Upper lobe of left lung (tissue), 6 donors: ENCODE measurements around the gene TEDC1. TPM values are rescaled to one million over a fixed set of nuclear protein-coding genes. Genes with fewer than 3 reads are reported as not detected.
A peak's percentile ranks its signal among the peaks of the same experiment; 100 is the strongest.

Experiments used
- ATAC-seq, 2 donors: fragments of 200-7000 bp; cut with Tn5 transposase; one replicate each; pipeline ENCODE4 v1.9.1; 2022; ENCODE audit warnings: mild to moderate bottlenecking in 2 of 2, moderate library complexity in 2 of 2; ENCODE audit not compliant: low FRiP score in 2 of 2
- DNase-seq, 2 donors: peaks; one replicate each; pipeline ENCODE4 v3.0.0-alpha.2; 2019 to 2020
- H3K27ac ChIP-seq, 4 donors: fragments of 200-600 bp; sonication (generic); one replicate each; pipeline ENCODE4 v1.5.1; 2016 to 2019
- H3K27me3 ChIP-seq, 4 donors: fragments of 200-600 bp; sonication (generic); one replicate each; pipeline ENCODE4 v1.5.1; 2017 to 2019
- H3K36me3 ChIP-seq, 4 donors: fragments of 200-600 bp; sonication (generic); one replicate each; pipeline ENCODE4 v1.5.1; 2016 to 2019
- H3K4me1 ChIP-seq, 4 donors: fragments of 200-600 bp; sonication (generic); one replicate each; pipeline ENCODE4 v1.5.1; 2018 to 2019
- H3K4me3 ChIP-seq, 4 donors: fragments of 200-600 bp; sonication (generic); one replicate each; pipeline ENCODE4 v1.5.1; 2017 to 2019; ENCODE audit warnings: mild to moderate bottlenecking in 2 of 4, moderate library complexity in 1 of 4
- H3K9me3 ChIP-seq, 4 donors: fragments of 200-600 bp; sonication (generic); one replicate each; pipeline ENCODE4 v1.5.1; 2018 to 2019
- CTCF ChIP-seq, 6 experiments: fragments of 450-650 bp in 4 of 6; fragments of 200-600 bp in 2 of 6; sonication (generic) in 2 of 6; IDR thresholded peaks; one replicate each; pipeline ENCODE4 v1.5.1; 2016 to 2019; ENCODE audit warnings: antibody characterized with exemption in 6 of 6
- EP300 ChIP-seq, 4 donors: sonication (generic); formaldehyde crosslinking; IDR thresholded peaks; one replicate each; pipeline ENCODE4 v1.5.1; 2017; ENCODE audit warnings: antibody characterized with exemption in 4 of 4, control low read depth in 2 of 4
- POLR2A ChIP-seq, 4 donors: fragments of 450-650 bp; IDR thresholded peaks; one replicate each; pipeline ENCODE4 v1.5.1; 2016 to 2017; ENCODE audit warnings: antibody characterized with exemption in 4 of 4, mild to moderate bottlenecking in 2 of 4
- POLR2AphosphoS5 ChIP-seq, 2 donors: sonication (generic); formaldehyde crosslinking; IDR thresholded peaks; one replicate each; pipeline ENCODE4 v1.5.1; 2017; ENCODE audit warnings: antibody characterized with exemption in 2 of 2
- WGBS, 2 donors: methylation state at CpG; one replicate each; pipeline ENCODE4 v1.1.5; 2017 to 2018; 5-methylcytosine and 5-hydroxymethylcytosine counted together
- total RNA-seq, 6 donors: library from RNA; depleted of rRNA in 4 of 6; stranded (reverse); fragments of >200 nt in 4 of 6; gene quantifications; one replicate each; pipeline versions ENCODE4 v1.1.0 to v1.2.1, GENCODE V29; 2016 to 2021
- donor health status: DM: no; HTN: no; CAD: no; lungs with moderate emphysema.
- donor health status: DM: no; HTN: yes; CAD: no; lungs with severe emphysema.

The TEDC1 gene
- total RNA-seq, 6 donors from 2014 or later: 13.8 to 38.5 (median 17.4) TPM

- peaks cover 0 to 88% (median 55%) of the 10 kb centered on the region in 4 donors for H3K36me3 ChIP-seq
- H3K4me1 ChIP-seq: no peaks in the 10 kb centered on the region
- DNase-seq (peak in 1 of 2 donors; percentile 82), ATAC-seq (no peak)
- 92 to 93% methylated on average over 17 to 18 of the region's 18 CpGs for WGBS, 2 donors
- H3K4me3 ChIP-seq: no peak overlapping the region
- H3K27ac ChIP-seq: no peak overlapping the region
- no peaks in the 10 kb centered on the region for H3K9me3 ChIP-seq
- TF ChIP-seq POLR2AphosphoS5 (IDR thresholded peaks at IDR 0.05): no peak
- TF ChIP-seq CTCF (IDR thresholded peaks at IDR 0.05): no peak
- TF ChIP-seq EP300 (IDR thresholded peaks at IDR 0.05): no peak
- TF ChIP-seq POLR2A (IDR thresholded peaks at IDR 0.05): no peak
- no peaks in the 10 kb centered on the region for H3K27me3 ChIP-seq
Observed at GRCh38 chr14:105458010-105458409, 33.0 kb upstream of the TEDC1 start.

GRCh38 chr14:105458571-105458970 lies 32.5 kb upstream of the TEDC1 start:
- Histone ChIP-seq H3K4me3 (no peak overlapping the region), H3K9me3 (no peaks in the 10 kb centered on the region), H3K27me3 (no peaks in the 10 kb centered on the region), H3K27ac (no peak overlapping the region), H3K36me3 (peaks cover 1 to 88% (median 58%) of the 10 kb centered on the region in 4 donors), H3K4me1 (no peaks in the 10 kb centered on the region)
- 85 to 95% methylated on average over 4 to 10 of the region's 14 CpGs for WGBS, 2 donors
- DNase-seq (peak in 1 of 2 donors; percentile 56), ATAC-seq (no peak)
- no peak for TF ChIP-seq EP300 (IDR thresholded peaks at IDR 0.05)
- TF ChIP-seq CTCF (IDR thresholded peaks at IDR 0.05): no peak
- TF ChIP-seq POLR2AphosphoS5 (IDR thresholded peaks at IDR 0.05): no peak
- TF ChIP-seq POLR2A (IDR thresholded peaks at IDR 0.05): no peak

- DNase-seq (peak in 1 of 2 donors; percentile 80), ATAC-seq (no peak)
- Histone ChIP-seq H3K36me3 (peaks cover 7 to 88% (median 63%) of the 10 kb centered on the region in 4 donors), H3K27me3 (no peaks in the 10 kb centered on the region), H3K4me1 (peaks cover 0 to 2% (median under 1%) of the 10 kb centered on the region in 4 donors), H3K9me3 (no peaks in the 10 kb centered on the region), H3K27ac (no peak overlapping the region), H3K4me3 (no peak overlapping the region)
- no peak for TF ChIP-seq CTCF (IDR thresholded peaks at IDR 0.05)
- WGBS, 2 donors: 93 to 97% methylated on average over 2 to 14 of the region's 17 CpGs
Observed at GRCh38 chr14:105460116-105460515, 30.9 kb upstream of the TEDC1 start.

- Histone ChIP-seq H3K36me3 (peaks cover 7 to 88% (median 64%) of the 10 kb centered on the region in 4 donors), H3K4me1 (peaks cover 2 to 7% (median 5%) of the 10 kb centered on the region in 4 donors), H3K27me3 (no peaks in the 10 kb centered on the region), H3K9me3 (no peaks in the 10 kb centered on the region), H3K4me3 (no peak overlapping the region), H3K27ac (no peak overlapping the region)
- ATAC-seq: no peak
- DNase-seq: peak in 1 of 2 donors; percentile 74
- WGBS, 2 donors: 95 to 96% methylated on average over 12 to 17 of the region's 17 CpGs
- no peak for TF ChIP-seq CTCF (IDR thresholded peaks at IDR 0.05)
- TF ChIP-seq POLR2AphosphoS5 (IDR thresholded peaks at IDR 0.05): no peak
- TF ChIP-seq POLR2A (IDR thresholded peaks at IDR 0.05): no peak
- TF ChIP-seq EP300 (IDR thresholded peaks at IDR 0.05): no peak
Observed at GRCh38 chr14:105460616-105461015, 30.4 kb upstream of the TEDC1 start.

GRCh38 chr14:105461903-105462302 lies 29.1 kb upstream of the TEDC1 start:
- Histone ChIP-seq H3K27ac (no peak overlapping the region), H3K36me3 (peaks cover 12 to 87% (median 66%) of the 10 kb centered on the region in 4 donors), H3K4me3 (no peak overlapping the region), H3K9me3 (no peaks in the 10 kb centered on the region), H3K27me3 (no peaks in the 10 kb centered on the region), H3K4me1 (peaks cover 6 to 8% (median 7%) of the 10 kb centered on the region in 4 donors)
- WGBS, 2 donors: 92 to 95% methylated on average over 10 to 18 of the region's 18 CpGs
- no peak for ATAC-seq
- DNase-seq: no peak
- TF ChIP-seq EP300 (IDR thresholded peaks at IDR 0.05): no peak
- TF ChIP-seq POLR2A (IDR thresholded peaks at IDR 0.05): no peak
- no peak for TF ChIP-seq POLR2AphosphoS5 (IDR thresholded peaks at IDR 0.05)
- TF ChIP-seq CTCF (IDR thresholded peaks at IDR 0.05): no peak
